PFSK-1 (cell line): Measurements from ENCODE around the gene DOCK10.

Experiments used
- FOXP2 ChIP-seq: optimal IDR thresholded peaks from 2 replicates; pipeline ENCODE3; 2011; ENCODE audit warnings: borderline replicate concordance, control low read depth, inconsistent platforms; ENCODE audit not compliant: insufficient read depth; ENCODE audit errors: extremely low read length, extremely low read depth
- POLR2AphosphoS5 ChIP-seq: IDR thresholded peaks from 2 replicates; pipeline ENCODE4 v1.6.1; 2012; ENCODE audit warnings: low read depth, mild to moderate bottlenecking, control low read depth, low read length, moderate library complexity
- REST ChIP-seq, 2 experiments: IDR thresholded peaks; 2 replicates each; pipeline versions ENCODE4 v1.6.1 to v1.8.0; 2011 to 2012; ENCODE audit warnings: low read depth in 2 of 2, low read length in 2 of 2, control low read depth in 1 of 2, inconsistent platforms in 1 of 2, mild to moderate bottlenecking in 1 of 2, moderate library complexity in 1 of 2; ENCODE audit not compliant: insufficient read depth in 1 of 2
- SIN3A ChIP-seq: IDR thresholded peaks from 2 replicates; pipeline ENCODE4 v1.6.1; 2012; ENCODE audit warnings: mild to moderate bottlenecking, low read length, moderate library complexity, borderline replicate concordance; ENCODE audit not compliant: insufficient read depth
- TAF1 ChIP-seq: IDR thresholded peaks from 2 replicates; pipeline ENCODE4 v1.6.1; 2012; ENCODE audit warnings: low read length, control low read depth, borderline replicate concordance; ENCODE audit not compliant: insufficient read depth

DOCK10 gene

GRCh38 chr2:224850081-224850480 is 192.2 kb downstream of the DOCK10 start:
- no peak for TF ChIP-seq POLR2AphosphoS5
- TF ChIP-seq REST (IDR thresholded peaks at IDR 0.05; ENCODE audit: insufficient read depth in 1 of 2, low read depth in 2 of 2, low read length in 2 of 2) = no peak
- no peak for TF ChIP-seq FOXP2
- no peak for TF ChIP-seq SIN3A
- no peak for TF ChIP-seq TAF1

GRCh38 chr2:224849264-224849663 is 193.0 kb downstream of the DOCK10 start:
- TF ChIP-seq TAF1 (no peak), POLR2AphosphoS5 (no peak), FOXP2 (no peak), REST (IDR thresholded peaks at IDR 0.05; ENCODE audit: insufficient read depth in 1 of 2, low read depth in 2 of 2, low read length in 2 of 2) (no peak), SIN3A (no peak)

GRCh38 chr2:224847961-224848850 is 194.1 kb downstream of the DOCK10 start:
- TF ChIP-seq TAF1 (no peak), POLR2AphosphoS5 (no peak), REST (IDR thresholded peaks at IDR 0.05; ENCODE audit: insufficient read depth in 1 of 2, low read depth in 2 of 2, low read length in 2 of 2) (no peak), FOXP2 (no peak), SIN3A (no peak)

- TF ChIP-seq FOXP2 (no peak), SIN3A (no peak), POLR2AphosphoS5 (no peak), REST (IDR thresholded peaks at IDR 0.05; ENCODE audit: insufficient read depth in 1 of 2, low read depth in 2 of 2, low read length in 2 of 2) (no peak), TAF1 (no peak)
These were observed 194.9 kb downstream of the DOCK10 start for GRCh38 chr2:224847381-224847780.

- TF ChIP-seq TAF1 = no peak
- no peak for TF ChIP-seq FOXP2
- no peak for TF ChIP-seq SIN3A
- TF ChIP-seq REST (IDR thresholded peaks at IDR 0.05; ENCODE audit: insufficient read depth in 1 of 2, low read depth in 2 of 2, low read length in 2 of 2) = no peak
- TF ChIP-seq POLR2AphosphoS5 = no peak
These were observed 195.6 kb downstream of the DOCK10 start for GRCh38 chr2:224846686-224847085.
